ENCODE data around the gene TGFBR3.
"Not testable (repeated sequence)": the region's sequence is repeated elsewhere in the genome, so short reads cannot be mapped to it uniquely, and the experiment has no call there.

The TGFBR3 gene

GRCh38 chr1:91682882-91683597, 202.9 kb downstream of the TGFBR3 start:
- DNase-seq (ENCODE audit: low spot score), result no peak

DNA sequence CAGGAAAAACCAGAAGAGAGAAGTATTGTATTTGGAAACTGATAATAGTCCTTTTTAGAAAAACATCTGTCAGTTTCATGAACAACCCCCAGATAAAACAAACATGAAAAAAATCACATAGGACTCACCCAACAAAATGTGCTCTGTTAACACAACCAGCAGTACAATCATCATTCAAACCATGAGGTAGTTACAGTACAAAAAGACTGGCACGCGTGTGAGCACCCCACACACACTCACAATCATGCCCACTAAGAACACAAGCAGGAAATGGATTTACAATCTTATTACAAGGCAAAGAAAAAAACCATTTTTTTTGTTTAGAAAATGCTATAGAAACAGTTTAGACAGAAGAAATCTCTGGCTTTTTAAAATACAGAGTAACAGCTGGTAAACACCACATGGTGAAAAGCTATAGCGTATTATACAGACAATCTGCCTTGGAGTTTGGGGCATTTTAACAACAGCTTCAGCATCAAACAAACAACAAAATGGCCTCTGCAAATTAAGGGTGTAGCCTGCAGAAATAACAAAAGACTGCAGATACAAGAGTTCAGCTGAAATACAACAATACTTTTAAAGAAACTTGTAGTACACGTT, 205.3 kb downstream of the TGFBR3 start:
- DNase-seq (ENCODE audit: low spot score), result no peak

DNA sequence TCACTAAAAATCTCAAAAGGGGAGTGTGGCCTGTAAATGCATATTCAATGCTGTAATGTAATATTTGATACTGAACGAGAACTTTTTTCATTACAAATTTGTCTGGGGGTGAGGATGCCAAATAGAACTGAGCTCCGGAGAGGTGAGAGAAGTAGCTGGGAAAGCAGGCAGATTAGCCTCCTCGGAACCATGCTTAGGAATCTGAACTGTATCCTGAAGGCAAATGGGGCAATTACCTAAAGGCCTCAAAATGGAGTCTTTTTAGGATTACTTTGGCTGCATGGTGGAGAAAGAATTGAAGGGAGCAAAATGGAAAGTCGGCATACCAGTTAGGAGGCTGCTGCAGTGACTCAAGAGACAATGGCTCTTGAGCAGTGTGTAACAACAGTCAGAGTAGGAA, 206.5 kb downstream of the TGFBR3 start:
- DNase-seq (ENCODE audit: low spot score), result no peak

GRCh38 chr1:91676030-91676429, 209.9 kb downstream of the TGFBR3 start:
- no peak for DNase-seq (ENCODE audit: low spot score)

- DNase-seq (ENCODE audit: low spot score), result no peak
Measured at GRCh38 chr1:91674107-91674506, 211.8 kb downstream of the TGFBR3 start.

GRCh38 chr1:91673613-91674012, 212.3 kb downstream of the TGFBR3 start:
- DNase-seq (ENCODE audit: low spot score), result no peak

GRCh38 chr1:91672601-91673161, 213.3 kb downstream of the TGFBR3 start:
- no peak for DNase-seq (ENCODE audit: low spot score)

GRCh38 chr1:91670781-91671180, 215.2 kb downstream of the TGFBR3 start:
- DNase-seq (ENCODE audit: low spot score), result no peak

DNA sequence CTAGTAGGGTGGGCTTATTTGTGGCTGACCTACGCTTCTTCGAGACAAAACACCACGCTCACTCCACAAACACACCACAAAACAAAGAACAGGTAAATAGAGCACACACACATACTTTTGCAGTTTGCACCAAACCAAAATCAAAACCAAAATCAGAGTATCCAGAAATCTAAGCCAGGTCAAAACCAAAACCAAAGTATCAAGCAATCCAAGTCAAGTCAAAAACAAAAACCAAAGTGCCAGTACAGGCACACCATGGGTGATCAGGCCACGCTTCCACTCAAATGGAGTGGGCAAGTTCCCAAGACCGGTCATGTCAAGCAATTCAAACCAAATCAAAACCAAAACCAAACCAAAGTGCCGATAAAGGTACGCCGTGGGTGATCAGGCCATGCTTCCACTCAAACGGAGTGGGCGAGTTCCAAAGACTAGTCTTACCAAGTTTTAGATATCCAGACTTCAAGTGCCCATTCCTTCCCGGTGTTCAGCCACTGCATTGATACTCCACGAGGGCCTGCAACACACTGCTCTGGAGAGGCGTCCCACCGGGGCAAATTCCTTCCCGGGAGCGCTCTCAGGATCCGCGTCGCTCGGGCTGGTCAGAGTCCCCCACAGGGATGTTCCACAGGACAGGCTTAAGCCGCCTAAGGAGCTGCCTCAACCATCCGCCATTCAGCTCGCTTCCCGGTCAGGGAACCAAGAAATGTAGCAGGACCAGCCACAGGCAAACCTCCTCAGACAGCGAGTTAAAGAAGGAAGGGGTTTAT, 216.2 kb downstream of the TGFBR3 start:
- no peak for DNase-seq (ENCODE audit: low spot score)

GRCh38 chr1:91666651-91667050, 219.3 kb downstream of the TGFBR3 start:
- not testable (repeated sequence) for DNase-seq (ENCODE audit: low spot score)

GRCh38 chr1:91661121-91661520, 224.8 kb downstream of the TGFBR3 start:
- no peak for DNase-seq (ENCODE audit: low spot score)

- no peak for DNase-seq (ENCODE audit: low spot score)
Measured at GRCh38 chr1:91660708-91661107, 225.2 kb downstream of the TGFBR3 start.

GRCh38 chr1:91655912-91656449, 230.0 kb downstream of the TGFBR3 start:
- no peak for DNase-seq (ENCODE audit: low spot score)

DNA sequence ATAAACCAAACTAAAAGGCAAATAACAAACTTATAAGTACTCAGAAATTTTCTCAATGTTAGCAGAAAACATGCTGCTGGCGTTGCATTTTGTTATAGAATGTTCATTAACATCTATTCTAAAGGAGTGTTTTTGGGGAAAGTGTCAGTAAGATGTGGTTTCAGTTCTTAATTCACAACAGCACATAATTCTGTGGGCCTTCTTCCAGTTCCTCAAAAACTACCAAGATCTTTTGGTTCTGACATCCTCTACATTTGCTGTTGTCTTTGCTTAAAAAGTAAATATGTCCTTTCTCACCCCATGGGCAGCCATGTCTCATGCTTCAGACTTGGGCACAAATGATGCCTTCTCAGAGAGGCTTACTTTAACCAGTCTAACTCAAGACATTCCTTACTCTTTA, 232.8 kb downstream of the TGFBR3 start:
- no peak for DNase-seq (ENCODE audit: low spot score)

DNA sequence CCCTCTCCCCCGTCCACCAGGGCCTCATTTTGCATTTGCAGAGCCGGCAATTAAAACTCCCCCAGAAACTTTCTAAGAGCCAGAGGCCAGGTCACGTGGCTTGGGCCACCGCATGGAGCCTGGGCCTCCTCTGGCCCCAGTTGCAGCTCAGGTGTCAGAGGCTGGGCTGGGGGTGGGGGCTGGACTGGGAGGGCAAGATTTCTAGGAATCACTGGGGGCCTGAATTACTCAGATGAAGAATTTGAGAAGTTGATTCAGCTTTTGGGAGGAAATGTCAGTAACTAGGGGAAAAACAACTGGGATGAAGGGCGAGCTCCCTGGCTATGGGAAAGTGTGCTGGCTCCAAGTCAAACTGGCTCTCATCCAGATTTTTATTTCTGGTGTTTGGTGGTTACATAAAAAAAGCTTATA, 234.3 kb downstream of the TGFBR3 start:
- DNase-seq (ENCODE audit: low spot score), result no peak

DNA sequence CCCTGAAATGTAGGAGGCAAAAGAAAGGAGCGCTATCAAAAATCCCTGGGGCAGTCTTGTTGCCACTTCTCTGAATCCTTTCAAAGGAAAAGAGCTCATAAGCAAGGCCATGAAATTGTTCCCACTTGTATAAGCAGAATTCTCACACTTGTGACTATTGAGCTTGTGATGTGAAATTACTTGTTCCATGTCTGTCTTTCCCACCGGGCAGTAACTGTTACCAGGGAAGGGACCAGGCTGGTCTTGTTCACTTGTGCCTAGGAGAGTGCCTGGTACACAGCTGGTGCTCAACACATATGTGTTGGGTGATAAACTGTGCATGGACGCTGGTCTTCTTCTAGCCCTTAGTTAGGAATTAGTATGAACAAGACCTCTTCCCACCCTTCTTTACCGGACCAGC, 234.7 kb downstream of the TGFBR3 start:
- no peak for DNase-seq (ENCODE audit: low spot score)

GRCh38 chr1:91650764-91651163, 235.2 kb downstream of the TGFBR3 start:
- DNase-seq (ENCODE audit: low spot score), result no peak

GRCh38 chr1:91647061-91647460, 238.9 kb downstream of the TGFBR3 start:
- DNase-seq (ENCODE audit: low spot score), result no peak

- no peak for DNase-seq (ENCODE audit: low spot score)
Measured at GRCh38 chr1:91645031-91645430, 240.9 kb downstream of the TGFBR3 start.

- no peak for DNase-seq (ENCODE audit: low spot score)
Measured at GRCh38 chr1:91643431-91643830, 242.5 kb downstream of the TGFBR3 start.

- no peak for DNase-seq (ENCODE audit: low spot score)
Measured at GRCh38 chr1:91640877-91641526, 244.9 kb downstream of the TGFBR3 start.

GRCh38 chr1:91637539-91637994, 248.4 kb downstream of the TGFBR3 start:
- no peak for DNase-seq (ENCODE audit: low spot score)

Measured in putamen (tissue), 1 donor.